22Rv1 (cell line): ENCODE data around the gene ZNF710.

ENCODE experiments used
- ZFX ChIP-seq: fragments of 450-650 bp; IDR thresholded peaks from 2 replicates; pipeline ENCODE4 v1.6.1; 2017; ENCODE audit warnings: antibody characterized with exemption, borderline replicate concordance
- TF ChIP-seq, protein P1 (sequence below): fragments of 450-650 bp; IDR thresholded peaks from 2 replicates; pipeline ENCODE4 v1.5.1; 2017; ENCODE audit warnings: mild to moderate bottlenecking

DNA sequence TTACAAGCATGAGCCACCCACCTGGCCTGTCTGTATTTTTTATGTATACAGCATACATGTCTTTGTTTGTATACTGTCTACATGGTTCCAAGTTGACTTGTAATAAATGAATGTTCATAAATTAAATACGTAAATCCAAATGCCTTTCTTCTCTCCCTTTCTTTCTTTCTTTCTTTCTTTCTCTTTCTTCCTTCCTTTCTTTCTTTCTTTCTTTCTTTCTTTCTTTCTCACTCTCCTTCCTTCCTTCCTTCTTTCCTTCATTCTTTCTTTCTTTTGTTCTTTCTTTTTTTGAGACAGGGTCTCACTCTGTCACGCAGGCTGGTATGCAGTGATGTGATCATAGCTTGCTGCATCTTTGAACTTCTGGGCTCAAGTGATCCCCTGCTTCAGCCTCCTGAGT is 17.1 kb upstream of the ZNF710 start:
- TF ChIP-seq, protein P1, sequence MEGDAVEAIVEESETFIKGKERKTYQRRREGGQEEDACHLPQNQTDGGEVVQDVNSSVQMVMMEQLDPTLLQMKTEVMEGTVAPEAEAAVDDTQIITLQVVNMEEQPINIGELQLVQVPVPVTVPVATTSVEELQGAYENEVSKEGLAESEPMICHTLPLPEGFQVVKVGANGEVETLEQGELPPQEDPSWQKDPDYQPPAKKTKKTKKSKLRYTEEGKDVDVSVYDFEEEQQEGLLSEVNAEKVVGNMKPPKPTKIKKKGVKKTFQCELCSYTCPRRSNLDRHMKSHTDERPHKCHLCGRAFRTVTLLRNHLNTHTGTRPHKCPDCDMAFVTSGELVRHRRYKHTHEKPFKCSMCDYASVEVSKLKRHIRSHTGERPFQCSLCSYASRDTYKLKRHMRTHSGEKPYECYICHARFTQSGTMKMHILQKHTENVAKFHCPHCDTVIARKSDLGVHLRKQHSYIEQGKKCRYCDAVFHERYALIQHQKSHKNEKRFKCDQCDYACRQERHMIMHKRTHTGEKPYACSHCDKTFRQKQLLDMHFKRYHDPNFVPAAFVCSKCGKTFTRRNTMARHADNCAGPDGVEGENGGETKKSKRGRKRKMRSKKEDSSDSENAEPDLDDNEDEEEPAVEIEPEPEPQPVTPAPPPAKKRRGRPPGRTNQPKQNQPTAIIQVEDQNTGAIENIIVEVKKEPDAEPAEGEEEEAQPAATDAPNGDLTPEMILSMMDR = no peak
- TF ChIP-seq ZFX = no peak
